Tibial artery (tissue), 4 donors: ENCODE results near the gene ATP9A.

Source experiments
- DNase-seq, 2 donors: peaks; one replicate each; pipeline ENCODE4 v3.0.0-alpha.2; 2019
- H3K27ac ChIP-seq, 2 donors: fragments of 200-600 bp; sonication (generic) in 1 of 2; 1 replicate in 1 of 2; 2 replicates in 1 of 2; pipeline ENCODE4 v1.5.1; 2018 to 2019; ENCODE audit warnings: mild to moderate bottlenecking in 1 of 2
- H3K27me3 ChIP-seq, 2 donors: fragments of 200-600 bp; sonication (generic) in 1 of 2; one replicate each; pipeline versions ENCODE4 v1.5.1 to v1.6.0; 2016 to 2019
- H3K36me3 ChIP-seq, 3 donors: fragments of 200-600 bp; sonication (generic) in 2 of 3; one replicate each; pipeline ENCODE4 v1.5.1; 2016 to 2019; ENCODE audit warnings: mild to moderate bottlenecking in 2 of 3
- H3K4me1 ChIP-seq, 4 donors: fragments of 200-600 bp; sonication (generic) in 2 of 4; 1 replicate in 3 of 4; 2 replicates in 1 of 4; pipeline ENCODE4 v1.5.1; 2016 to 2019
- H3K4me3 ChIP-seq, 2 donors: fragments of 200-600 bp; sonication (generic) in 1 of 2; 1 replicate in 1 of 2; 2 replicates in 1 of 2; pipeline ENCODE4 v1.5.1; 2018 to 2019; ENCODE audit warnings: mild to moderate bottlenecking in 2 of 2
- H3K9me3 ChIP-seq, 3 donors: fragments of 200-600 bp; sonication (generic) in 1 of 3; one replicate each; pipeline ENCODE4 v1.5.1; 2016 to 2019
- intact Hi-C: fragments of 100-400 bp; cut with DNase I; formaldehyde crosslinking; loops from one replicate; pipeline ENCODE4 v1.15.0; 2023; ENCODE audit warnings: low total_unique reads
- TF ChIP-seq, protein P1 (sequence below), 2 experiments: fragments of 200-600 bp in 1 of 2; fragments of 450-650 bp in 1 of 2; IDR thresholded peaks; one replicate each; pipeline ENCODE4 v1.5.1; 2017 to 2019; ENCODE audit warnings: antibody characterized with exemption in 2 of 2, mild to moderate bottlenecking in 1 of 2, moderate library complexity in 1 of 2

ATP9A gene

DNA sequence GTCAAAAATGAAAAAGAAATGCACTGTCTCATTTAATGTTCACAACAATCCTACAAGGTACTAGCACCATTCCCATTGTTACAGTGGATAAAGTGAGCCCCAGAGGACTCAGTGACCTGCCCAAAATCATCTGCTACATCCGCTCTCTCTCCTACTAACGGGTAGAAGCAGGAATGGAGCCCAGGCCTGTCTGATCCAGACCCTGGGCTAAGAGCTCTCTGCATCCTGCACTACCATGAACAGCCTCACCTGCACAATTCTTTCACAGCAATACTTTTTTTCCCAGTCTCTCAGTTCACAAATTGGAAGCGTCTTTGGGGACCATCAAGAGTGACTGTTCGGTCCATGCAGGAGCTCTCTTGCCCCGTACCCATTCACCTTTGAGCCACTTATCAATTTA is 31.2 kb downstream of the ATP9A start:
- H3K9me3 ChIP-seq = no peaks in the 10 kb centered on the region
- H3K4me3 ChIP-seq = no peak overlapping the region
- H3K27ac ChIP-seq = no peak overlapping the region
- no peaks in the 10 kb centered on the region for H3K36me3 ChIP-seq
- no peak for DNase-seq
- TF ChIP-seq, protein P1, sequence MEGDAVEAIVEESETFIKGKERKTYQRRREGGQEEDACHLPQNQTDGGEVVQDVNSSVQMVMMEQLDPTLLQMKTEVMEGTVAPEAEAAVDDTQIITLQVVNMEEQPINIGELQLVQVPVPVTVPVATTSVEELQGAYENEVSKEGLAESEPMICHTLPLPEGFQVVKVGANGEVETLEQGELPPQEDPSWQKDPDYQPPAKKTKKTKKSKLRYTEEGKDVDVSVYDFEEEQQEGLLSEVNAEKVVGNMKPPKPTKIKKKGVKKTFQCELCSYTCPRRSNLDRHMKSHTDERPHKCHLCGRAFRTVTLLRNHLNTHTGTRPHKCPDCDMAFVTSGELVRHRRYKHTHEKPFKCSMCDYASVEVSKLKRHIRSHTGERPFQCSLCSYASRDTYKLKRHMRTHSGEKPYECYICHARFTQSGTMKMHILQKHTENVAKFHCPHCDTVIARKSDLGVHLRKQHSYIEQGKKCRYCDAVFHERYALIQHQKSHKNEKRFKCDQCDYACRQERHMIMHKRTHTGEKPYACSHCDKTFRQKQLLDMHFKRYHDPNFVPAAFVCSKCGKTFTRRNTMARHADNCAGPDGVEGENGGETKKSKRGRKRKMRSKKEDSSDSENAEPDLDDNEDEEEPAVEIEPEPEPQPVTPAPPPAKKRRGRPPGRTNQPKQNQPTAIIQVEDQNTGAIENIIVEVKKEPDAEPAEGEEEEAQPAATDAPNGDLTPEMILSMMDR (IDR thresholded peaks at IDR 0.05) = no peak
- H3K27me3 ChIP-seq = no peaks in the 10 kb centered on the region
- peaks cover 0 to 30% (median 13%) of the 10 kb centered on the region in 4 donors for H3K4me1 ChIP-seq
- intact Hi-C loops = no loop called here

DNA sequence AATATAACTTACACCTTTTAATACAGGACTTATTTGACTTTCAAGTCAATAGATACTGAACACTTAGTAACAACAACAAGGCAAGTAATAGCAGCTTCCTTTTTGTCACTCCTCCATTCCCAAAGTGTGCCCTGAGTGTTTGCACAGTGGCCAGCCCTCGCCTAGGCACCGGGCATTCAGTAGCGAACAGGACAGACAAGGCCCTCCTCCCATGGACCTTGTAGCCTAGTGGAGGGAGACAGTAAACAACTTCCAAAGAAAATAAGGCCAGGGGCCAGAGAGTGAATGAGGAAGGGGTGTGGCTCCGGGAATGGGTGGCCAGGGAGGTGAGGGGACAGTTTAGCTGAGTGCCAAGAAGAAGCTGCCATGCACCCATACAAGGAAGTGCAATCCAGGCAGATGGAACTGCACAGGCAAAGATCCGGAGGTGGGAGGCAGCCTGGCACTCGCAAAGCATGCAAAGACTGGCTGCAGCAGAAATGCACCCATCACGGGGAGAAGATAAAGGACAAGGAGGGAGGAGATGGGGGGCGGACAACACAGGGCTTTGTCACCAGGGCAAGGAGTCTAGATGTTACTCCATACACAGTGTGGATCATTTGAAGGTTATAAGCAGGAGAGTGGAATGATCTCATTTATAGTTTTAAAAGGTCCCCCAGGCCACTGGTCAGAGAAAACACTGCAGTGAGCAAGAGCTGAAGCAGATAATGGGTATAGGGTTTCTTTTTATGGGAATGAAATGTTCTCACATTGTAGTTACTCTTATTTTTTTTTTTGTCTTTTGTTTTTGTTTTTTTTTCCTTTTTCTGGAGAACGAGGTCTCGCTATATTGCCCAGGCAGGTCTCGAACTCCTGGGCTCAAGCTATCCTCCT is 32.2 kb downstream of the ATP9A start:
- no peaks in the 10 kb centered on the region for H3K9me3 ChIP-seq
- TF ChIP-seq, protein P1 (IDR thresholded peaks at IDR 0.05) = no peak
- no peak for DNase-seq
- H3K36me3 ChIP-seq = no peaks in the 10 kb centered on the region
- H3K27ac ChIP-seq = no peak overlapping the region
- no peak overlapping the region for H3K4me3 ChIP-seq
- no peaks in the 10 kb centered on the region for H3K27me3 ChIP-seq
- intact Hi-C loops = no loop called here
- H3K4me1 ChIP-seq = peaks cover 0 to 33% (median 18%) of the 10 kb centered on the region in 4 donors

DNA sequence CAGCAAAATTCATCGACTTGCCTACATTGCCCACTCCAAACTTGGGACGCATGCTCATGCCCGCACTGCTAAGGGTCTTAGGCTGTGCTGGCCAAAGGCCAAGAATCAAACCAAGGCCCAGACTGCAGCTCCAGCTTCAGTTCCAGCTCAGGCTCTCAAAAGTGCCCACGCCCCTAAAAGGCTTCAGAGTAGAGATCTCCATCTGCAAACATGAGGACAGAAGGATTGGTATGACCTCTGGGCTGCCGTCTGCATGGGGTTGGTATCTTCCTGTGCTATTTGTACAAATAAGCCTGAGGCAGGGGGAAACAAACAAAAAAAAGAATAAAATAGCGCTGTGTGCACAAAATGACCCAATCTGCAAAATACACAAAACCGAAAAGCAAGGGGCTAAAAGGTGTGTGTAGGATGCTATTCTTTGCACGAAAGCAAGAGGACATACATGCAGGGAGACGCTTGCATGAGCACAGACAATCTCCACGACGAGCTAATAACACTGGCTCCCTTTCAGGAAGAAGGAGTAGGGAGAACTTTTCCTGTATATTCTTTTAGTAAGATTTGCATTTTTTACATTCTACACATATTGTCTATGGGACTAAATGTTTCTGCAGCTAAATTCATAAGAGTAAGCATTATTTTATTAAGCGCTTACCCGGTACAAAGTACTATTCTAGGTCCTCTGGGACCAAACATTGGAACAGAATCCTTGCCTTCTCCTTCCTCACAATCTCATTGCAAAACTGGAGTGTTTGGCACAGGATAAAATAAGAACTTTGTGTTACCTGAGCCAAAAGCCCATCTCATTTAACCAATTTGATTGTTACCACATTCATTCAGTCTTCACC is 33.1 kb downstream of the ATP9A start:
- DNase-seq = no peak
- Histone ChIP-seq H3K4me1 (peaks cover 0 to 33% (median 18%) of the 10 kb centered on the region in 4 donors), H3K36me3 (no peaks in the 10 kb centered on the region), H3K9me3 (no peaks in the 10 kb centered on the region), H3K27ac (no peak overlapping the region), H3K4me3 (no peak overlapping the region), H3K27me3 (no peaks in the 10 kb centered on the region)
- TF ChIP-seq, protein P1 (IDR thresholded peaks at IDR 0.05) = no peak
- intact Hi-C loops = no loop called here

DNA sequence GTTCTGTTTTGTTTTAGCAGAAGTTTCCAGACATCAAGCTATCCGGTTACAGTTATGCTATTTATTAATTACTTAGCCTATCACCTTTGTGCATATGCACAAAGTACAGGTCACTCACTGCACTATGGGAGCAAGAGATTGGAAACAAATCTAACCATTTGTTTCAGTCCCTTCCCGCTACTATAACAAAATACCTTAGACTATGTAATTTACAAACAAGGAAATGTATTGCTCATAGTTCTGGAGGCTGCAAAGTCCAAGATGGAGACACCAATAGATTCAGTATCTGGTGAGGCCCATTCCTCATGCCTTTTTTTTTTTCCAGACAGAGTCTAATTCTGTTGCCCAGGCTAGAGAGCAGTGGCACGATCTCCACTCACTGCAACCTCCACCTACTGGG is 35.1 kb downstream of the ATP9A start:
- TF ChIP-seq, protein P1 (IDR thresholded peaks at IDR 0.05) = no peak
- H3K4me3 ChIP-seq = no peak overlapping the region
- no peak overlapping the region for H3K27ac ChIP-seq
- H3K27me3 ChIP-seq = no peaks in the 10 kb centered on the region
- H3K9me3 ChIP-seq = no peaks in the 10 kb centered on the region
- peaks cover 0 to 33% (median 18%) of the 10 kb centered on the region in 4 donors for H3K4me1 ChIP-seq
- intact Hi-C loops = no loop called here
- H3K36me3 ChIP-seq = no peaks in the 10 kb centered on the region
- no peak for DNase-seq

DNA sequence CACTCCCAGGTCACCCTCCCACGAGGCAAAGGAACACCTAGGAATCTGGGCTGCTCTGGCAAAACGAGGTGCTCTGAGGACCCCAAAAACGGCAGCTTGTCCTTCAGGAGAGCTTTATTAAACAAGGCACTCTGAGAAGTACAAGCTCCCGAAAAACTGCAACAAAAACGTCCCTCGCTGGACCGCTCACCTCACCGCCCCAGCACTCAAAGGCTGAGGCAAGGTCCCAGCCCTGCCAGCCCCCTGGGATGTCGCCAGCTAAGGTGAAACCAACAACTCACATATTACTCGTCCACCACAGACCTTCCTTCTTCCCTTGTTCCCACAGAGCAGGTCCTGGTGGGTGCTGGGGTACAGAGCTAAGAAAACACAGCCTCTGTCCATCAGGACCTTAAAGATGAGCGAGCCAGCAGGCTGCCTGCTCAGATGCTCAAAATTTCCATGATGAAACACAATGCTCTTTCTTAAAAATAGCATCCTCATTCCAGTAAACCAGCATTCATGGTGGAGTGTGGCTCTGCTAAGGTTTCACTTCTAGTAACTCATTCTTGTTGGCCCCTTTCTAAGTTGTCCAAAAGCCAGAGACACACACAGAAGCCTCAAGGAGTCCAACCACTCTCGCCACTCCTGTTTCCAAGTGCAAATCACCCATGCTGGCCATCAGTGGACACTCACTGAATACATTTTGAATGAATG is 35.9 kb downstream of the ATP9A start:
- intact Hi-C loops = no loop called here
- TF ChIP-seq, protein P1 (IDR thresholded peaks at IDR 0.05) = no peak

More for the DNA sequence above, 35.9 kb downstream of the ATP9A start:
- no peak for DNase-seq
- no peaks in the 10 kb centered on the region for H3K36me3 ChIP-seq
- H3K27ac ChIP-seq = peak overlapping the region; percentile 17 to 35
- H3K4me3 ChIP-seq = peak overlapping the region in 1 of 2 donors; percentile 5
- peaks cover 0 to 33% (median 18%) of the 10 kb centered on the region in 4 donors for H3K4me1 ChIP-seq
- no peaks in the 10 kb centered on the region for H3K27me3 ChIP-seq
- H3K9me3 ChIP-seq = no peaks in the 10 kb centered on the region
